ENCODE results near the gene PCMTD2.

Gene PCMTD2
- 3.9 to 34.2 (median 20.2) reads per million in 17 experiments for total RNA-seq

GRCh38 chr20:64255361-64256281 lies at the start of gene PCMTD2:
Gene PCMTD2 (plus strand): TSS chr20:64255748. CDS start chr20:64259966, 4,218 bp downstream.
- DNase-seq, result peak; percentile 93 to 96 (median 96)

- no peak for DNase-seq
These were observed 48.9 kb upstream of the PCMTD2 start for GRCh38 chr20:64206614-64207013.

GRCh38 chr20:64207641-64208590 lies 47.6 kb upstream of the PCMTD2 start:
- no peak for DNase-seq

- DNase-seq, result no peak
These were observed 46.4 kb upstream of the PCMTD2 start for GRCh38 chr20:64209148-64209547.

GRCh38 chr20:64210656-64211369 lies 44.7 kb upstream of the PCMTD2 start:
- DNase-seq, result no peak

GRCh38 chr20:64211874-64212658 lies 43.5 kb upstream of the PCMTD2 start:
- DNase-seq, result no peak

GRCh38 chr20:64212755-64213154 lies 42.8 kb upstream of the PCMTD2 start:
- DNase-seq, result peak in 2 of 4 experiments; percentile 6 to 7

GRCh38 chr20:64214113-64214512 lies 41.4 kb upstream of the PCMTD2 start:
- DNase-seq, result no peak

GRCh38 chr20:64214952-64215351 lies 40.6 kb upstream of the PCMTD2 start:
- no peak for DNase-seq

GRCh38 chr20:64216036-64216435 lies 39.5 kb upstream of the PCMTD2 start:
- DNase-seq, result no peak

GRCh38 chr20:64216910-64217309 lies 38.6 kb upstream of the PCMTD2 start:
- DNase-seq, result no peak

- no peak for DNase-seq
These were observed 37.9 kb upstream of the PCMTD2 start for GRCh38 chr20:64217539-64218221.

- DNase-seq, result no peak
These were observed 36.3 kb upstream of the PCMTD2 start for GRCh38 chr20:64219202-64219601.

- DNase-seq, result no peak
These were observed 35.8 kb upstream of the PCMTD2 start for GRCh38 chr20:64219730-64220129.

GRCh38 chr20:64220420-64220819 lies 35.1 kb upstream of the PCMTD2 start:
- DNase-seq, result no peak

GRCh38 chr20:64220891-64221527 lies 34.5 kb upstream of the PCMTD2 start:
- no peak for DNase-seq

GRCh38 chr20:64222291-64222735 lies 33.2 kb upstream of the PCMTD2 start:
- DNase-seq, result no peak

GRCh38 chr20:64222851-64223525 lies 32.6 kb upstream of the PCMTD2 start:
- no peak for DNase-seq

GRCh38 chr20:64223526-64224067 lies 32.0 kb upstream of the PCMTD2 start:
- no peak for DNase-seq

All from suppressor macrophage (primary cell).